H9 (cell line): ENCODE data around the gene CEMIP2. TPM values are rescaled to one million over a fixed set of nuclear protein-coding genes. Genes with fewer than 3 reads are reported as not detected.
A peak's percentile ranks its signal among the peaks of the same experiment; 100 is the strongest.

Experiments
- DNase-seq: peaks from one replicate; pipeline ENCODE4 v3.0.0-alpha.2; 2017
- H2AFZ ChIP-seq: one replicate; pipeline ENCODE4 v1.6.1; 2013; ENCODE audit warnings: mild to moderate bottlenecking, low read length, control low read depth, moderate library complexity
- H2AK5ac ChIP-seq: 2 replicates; pipeline ENCODE4 v1.6.1; 2013; ENCODE audit warnings: low read length, control low read depth, mixed read lengths; ENCODE audit not compliant: insufficient read length
- H2BK120ac ChIP-seq: one replicate; pipeline ENCODE4 v1.6.1; 2013; ENCODE audit warnings: low read depth, mild to moderate bottlenecking, low read length, control low read depth, inconsistent platforms; ENCODE audit not compliant: poor library complexity, severe bottlenecking
- H2BK12ac ChIP-seq: 2 replicates; pipeline ENCODE4 v1.6.1; 2013; ENCODE audit warnings: low read length, control low read depth, mixed read lengths, low read depth; ENCODE audit not compliant: insufficient read length
- H2BK15ac ChIP-seq: 2 replicates; pipeline ENCODE4 v1.6.1; 2013; ENCODE audit warnings: low read depth, low read length, control low read depth
- H2BK20ac ChIP-seq: one replicate; pipeline ENCODE4 v1.6.1; 2013; ENCODE audit warnings: low read depth, mild to moderate bottlenecking, low read length, control low read depth, inconsistent platforms; ENCODE audit not compliant: poor library complexity, severe bottlenecking
- H2BK5ac ChIP-seq: 2 replicates; pipeline ENCODE4 v1.6.1; 2013; ENCODE audit warnings: low read length, control low read depth, mixed read lengths; ENCODE audit not compliant: insufficient read length
- H3K14ac ChIP-seq: 2 replicates; pipeline ENCODE4 v1.6.1; 2013; ENCODE audit warnings: low read length, control low read depth; ENCODE audit not compliant: insufficient read depth
- H3K18ac ChIP-seq: 2 replicates; pipeline ENCODE4 v1.6.1; 2013; ENCODE audit warnings: low read depth, mild to moderate bottlenecking, mixed read lengths, low read length, control low read depth; ENCODE audit not compliant: insufficient read length
- H3K23ac ChIP-seq: 2 replicates; pipeline ENCODE4 v1.6.1; 2013; ENCODE audit warnings: low read length, control low read depth, mixed read lengths, low read depth; ENCODE audit not compliant: insufficient read length
- H3K23me2 ChIP-seq: 2 replicates; pipeline ENCODE4 v1.6.1; 2013; ENCODE audit warnings: low read depth, mild to moderate bottlenecking, mixed read lengths, low read length, control low read depth; ENCODE audit not compliant: insufficient read length, poor library complexity, severe bottlenecking
- H3K27ac ChIP-seq: 2 replicates; pipeline ENCODE4 v1.5.1; 2013; ENCODE audit warnings: low read length, control low read depth, mixed read lengths, low read depth; ENCODE audit not compliant: insufficient read length
- H3K27me3 ChIP-seq: 2 replicates; pipeline ENCODE4 v1.6.1; 2013; ENCODE audit warnings: low read length, control low read depth, inconsistent platforms; ENCODE audit not compliant: insufficient read depth
- H3K4ac ChIP-seq: 2 replicates; pipeline ENCODE4 v1.6.1; 2013; ENCODE audit warnings: low read depth, mild to moderate bottlenecking, control low read depth, inconsistent platforms, low read length, moderate library complexity
- H3K4me1 ChIP-seq: 2 replicates; pipeline ENCODE4 v1.6.1; 2013; ENCODE audit warnings: low read length, control low read depth, inconsistent platforms; ENCODE audit not compliant: insufficient read depth
- H3K4me2 ChIP-seq: 2 replicates; pipeline ENCODE4 v1.6.1; 2013; ENCODE audit warnings: low read length, control low read depth, mixed read lengths; ENCODE audit not compliant: insufficient read length, insufficient read depth
- H3K56ac ChIP-seq: 2 replicates; pipeline ENCODE4 v1.6.1; 2013; ENCODE audit warnings: low read depth, mild to moderate bottlenecking, mixed read lengths, low read length, control low read depth; ENCODE audit not compliant: insufficient read length
- H3K79me1 ChIP-seq: 2 replicates; pipeline ENCODE4 v1.6.1; 2013; ENCODE audit warnings: low read depth, mild to moderate bottlenecking, moderate library complexity, low read length, control low read depth, inconsistent platforms; ENCODE audit not compliant: insufficient read depth, poor library complexity, severe bottlenecking
- H3K79me2 ChIP-seq: 2 replicates; pipeline ENCODE4 v1.6.1; 2013; ENCODE audit warnings: low read length, control low read depth, inconsistent platforms; ENCODE audit not compliant: insufficient read depth
- H3K9ac ChIP-seq: 2 replicates; pipeline ENCODE4 v1.6.1; 2013; ENCODE audit warnings: low read length, control low read depth, mixed read lengths; ENCODE audit not compliant: insufficient read length; ENCODE audit errors: extremely low read depth
- H3K9me3 ChIP-seq: one replicate; pipeline ENCODE4 v1.6.1; 2013; ENCODE audit warnings: low read depth, low read length, inconsistent platforms; ENCODE audit not compliant: control insufficient read depth
- H3T11ph ChIP-seq: one replicate; pipeline ENCODE4 v1.6.1; 2013; ENCODE audit warnings: mild to moderate bottlenecking, low read length, control low read depth, inconsistent platforms
- H4K20me1 ChIP-seq: one replicate; pipeline ENCODE4 v1.6.1; 2013; ENCODE audit not compliant: control insufficient read depth, insufficient read length, insufficient read depth
- H4K5ac ChIP-seq: 2 replicates; pipeline ENCODE4 v1.6.1; 2013; ENCODE audit warnings: low read depth, mild to moderate bottlenecking, mixed read lengths, low read length, control low read depth; ENCODE audit not compliant: insufficient read length
- H4K8ac ChIP-seq: replicated peaks from 2 replicates; pipeline ENCODE4 v1.6.1; 2013; ENCODE audit warnings: low read length, control low read depth, mixed read lengths, low read depth; ENCODE audit not compliant: insufficient read length
- H4K91ac ChIP-seq: 2 replicates; pipeline ENCODE4 v1.6.1; 2013; ENCODE audit warnings: low read depth, mild to moderate bottlenecking, moderate library complexity, mixed read lengths, low read length, control low read depth; ENCODE audit not compliant: insufficient read length
- H3K27ac Mint-ChIP-seq, 3 experiments: 2 replicates in 2 of 3; 3 replicates in 1 of 3; pipeline ENCODE4 v1.8.0; 2020 to 2021; ENCODE audit warnings: mixed read lengths in 3 of 3, mild to moderate bottlenecking in 1 of 3, moderate library complexity in 1 of 3
- H3K27me3 Mint-ChIP-seq: 2 replicates; pipeline ENCODE4 v1.8.0; 2021; ENCODE audit warnings: low read depth, mild to moderate bottlenecking, moderate library complexity, mixed read lengths
- H3K36me3 Mint-ChIP-seq, 3 experiments: 2 replicates in 2 of 3; 3 replicates in 1 of 3; pipeline ENCODE4 v1.8.0; 2020 to 2021; ENCODE audit warnings: low read depth in 3 of 3, mixed read lengths in 3 of 3; ENCODE audit not compliant: insufficient read depth in 1 of 3
- H3K4me1 Mint-ChIP-seq, 2 experiments: 2 replicates each; pipeline ENCODE4 v1.8.0; 2020; ENCODE audit warnings: mixed read lengths in 2 of 2
- H3K4me3 Mint-ChIP-seq, 2 experiments: 2 replicates in 1 of 2; 3 replicates in 1 of 2; pipeline ENCODE4 v1.8.0; 2020 to 2021; ENCODE audit warnings: mild to moderate bottlenecking in 2 of 2, mixed read lengths in 2 of 2, moderate library complexity in 1 of 2
- H3K9me3 Mint-ChIP-seq, 2 experiments: 2 replicates in 1 of 2; 3 replicates in 1 of 2; pipeline ENCODE4 v1.8.0; 2020; ENCODE audit warnings: mild to moderate bottlenecking in 2 of 2, mixed read lengths in 2 of 2, moderate library complexity in 1 of 2
- CTCF ChIP-seq: fragments of 200-600 bp; sonication (generic); conservative IDR thresholded peaks from 3 replicates; pipeline ENCODE4 v1.8.0; 2021; ENCODE audit warnings: antibody characterized with exemption, mild to moderate bottlenecking
- WGBS: extraction: QIAGEN DNeasy Blood & Tissue Kit; methylation state at CpG from one replicate; pipeline ENCODE4 v1.1.7; 2013; ENCODE audit warnings: missing lambda C conversion rate, low lambda C conversion rate, mixed read lengths; ENCODE audit not compliant: insufficient read length; ENCODE audit errors: extremely low coverage; 5-methylcytosine and 5-hydroxymethylcytosine counted together
- total RNA-seq: library from RNA; stranded (reverse); gene quantifications from 2 replicates; pipeline ENCODE4 v1.2.1, GENCODE V29; 2021

The CEMIP2 gene
- total RNA-seq, 1 experiment from 2014 or later, result 77.2 TPM

- H3K4me1 Mint-ChIP-seq, result peaks cover 82 to 85% of the 10 kb centered on the region in 2 experiments
- no peak overlapping the region for H3T11ph ChIP-seq
- H3K18ac ChIP-seq, result no peak overlapping the region
- H3K4me1 ChIP-seq, result peaks cover 17% of the 10 kb centered on the region; the same call in 1 of the 2 replicates
- peaks cover 0 to 5% (median 2%) of the 10 kb centered on the region in 3 experiments; a peak in 2 of 7 replicates for H3K36me3 Mint-ChIP-seq
- H2BK12ac ChIP-seq, result no peak overlapping the region
- no peak overlapping the region for H4K8ac ChIP-seq
- H3K23ac ChIP-seq, result no peak overlapping the region
- no peaks in the 10 kb centered on the region for H3K27me3 ChIP-seq
- TF ChIP-seq CTCF, result no peak
- H2BK15ac ChIP-seq, result no peak overlapping the region
- no peak overlapping the region for H3K4me3 Mint-ChIP-seq
- no peaks in the 10 kb centered on the region; a peak in 1 of 5 replicates for H3K9me3 Mint-ChIP-seq
- H4K5ac ChIP-seq, result no peak overlapping the region
- whole genome bisulfite sequencing, result no CpG with 5 or more reads among the region's 2 CpGs
- no peak overlapping the region for H2AK5ac ChIP-seq
- no peaks in the 10 kb centered on the region for H4K20me1 ChIP-seq
- H2BK120ac ChIP-seq, result no peak overlapping the region
- no peak overlapping the region for H2AFZ ChIP-seq
- no peak for DNase-seq
- H3K79me1 ChIP-seq, result no peaks in the 10 kb centered on the region
- no peaks in the 10 kb centered on the region for H3K27me3 Mint-ChIP-seq
- no peak overlapping the region for H3K14ac ChIP-seq
- H3K79me2 ChIP-seq, result peaks cover 9% of the 10 kb centered on the region; the same call in 1 of the 2 replicates
- 0 out of 7 replicates have a peak overlapping the region, but pooled peaks of 1 of the 3 experiments have one; percentile 46 for H3K27ac Mint-ChIP-seq
- H3K9me3 ChIP-seq, result no peaks in the 10 kb centered on the region
- H3K56ac ChIP-seq, result no peak overlapping the region
- H2BK5ac ChIP-seq, result no peak overlapping the region
- H3K4me2 ChIP-seq, result no peak overlapping the region
- H3K9ac ChIP-seq, result no peak overlapping the region
- H4K91ac ChIP-seq, result no peak overlapping the region
- no peak overlapping the region for H2BK20ac ChIP-seq
- peaks cover 8% of the 10 kb centered on the region for H3K23me2 ChIP-seq
- H3K4ac ChIP-seq, result no peak overlapping the region
- H3K27ac ChIP-seq, result no peak overlapping the region
Observed at GRCh38 chr9:71762900-71763653, 5.2 kb downstream of the CEMIP2 start.
